ENCODE measurements around the gene SPEN.

The SPEN gene

GRCh38 chr1:15943328-15943991 is 96.0 kb downstream of the SPEN start:
- no peak for FAIRE-seq
- DNase-seq (ENCODE audit: extremely low spot score, insufficient read length, low read depth), result no peak

DNA sequence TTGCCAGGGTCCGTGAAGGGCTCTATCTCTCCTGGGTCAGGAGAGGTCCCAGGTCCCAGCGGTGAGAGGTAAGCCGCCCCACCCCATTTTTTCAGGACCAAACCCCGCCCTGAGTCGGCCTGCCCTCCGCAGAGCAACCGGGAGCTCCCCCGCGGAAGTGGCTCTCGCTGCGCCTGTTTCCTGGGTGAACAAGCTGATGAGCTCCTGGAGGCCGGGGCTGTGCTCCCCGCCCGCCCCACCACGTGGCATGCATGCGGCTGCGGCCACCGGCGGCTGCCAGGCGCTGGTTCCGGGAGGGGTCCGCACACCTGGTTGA is 96.4 kb downstream of the SPEN start:
- FAIRE-seq, result no peak
- no peak for DNase-seq (ENCODE audit: extremely low spot score, insufficient read length, low read depth)

- no peak for FAIRE-seq
Measured at GRCh38 chr1:15944308-15945010, 97.0 kb downstream of the SPEN start.

DNA sequence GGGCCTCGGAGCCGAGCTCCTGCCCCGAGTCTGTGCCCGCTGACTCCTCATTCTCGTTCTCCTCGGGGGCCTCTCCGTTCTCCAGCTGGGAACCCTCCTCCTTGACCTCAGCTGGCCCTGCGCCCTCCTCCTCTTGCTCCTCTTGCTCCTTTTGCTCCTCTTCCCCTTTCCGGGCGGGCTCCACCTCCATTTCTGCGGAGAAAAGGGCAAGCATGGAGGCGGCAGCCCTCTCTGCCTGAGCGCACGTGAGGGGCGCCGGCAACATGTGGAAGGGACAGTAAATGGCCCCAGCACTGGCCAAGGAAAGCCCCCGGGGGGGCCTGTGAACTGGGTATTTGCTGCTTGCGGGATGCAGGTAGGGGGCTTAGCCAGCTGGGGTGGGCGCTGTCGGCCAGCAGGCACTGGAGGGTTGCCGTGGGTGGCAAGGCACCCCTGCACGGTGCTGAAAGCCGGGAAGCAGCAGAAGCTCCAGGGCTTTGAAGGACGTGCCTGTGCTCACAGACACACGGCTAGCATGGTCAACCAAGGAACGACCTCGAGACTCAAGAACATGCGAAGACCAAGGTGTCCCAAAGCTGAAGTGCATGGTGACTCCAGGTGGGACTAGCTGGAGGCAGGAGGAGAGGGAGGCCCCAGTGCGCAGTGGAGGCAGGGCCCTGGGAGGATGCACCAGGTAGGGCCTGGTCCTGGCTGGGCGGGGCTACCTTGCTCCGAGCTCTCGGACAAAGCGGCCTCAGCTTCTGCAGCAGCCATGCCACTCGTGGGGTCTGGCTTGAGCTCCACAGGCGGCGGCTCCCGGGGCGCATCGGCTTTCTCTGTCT is 97.7 kb downstream of the SPEN start:
- FAIRE-seq, result no peak
- DNase-seq (ENCODE audit: extremely low spot score, insufficient read length, low read depth), result no peak

More at GRCh38 chr1:15944308-15945010, 97.0 kb downstream of the SPEN start:
- DNase-seq (ENCODE audit: extremely low spot score, insufficient read length, low read depth), result no peak

- FAIRE-seq (no peak), DNase-seq (ENCODE audit: extremely low spot score, insufficient read length, low read depth) (no peak)
Measured at GRCh38 chr1:15945832-15946448, 98.4 kb downstream of the SPEN start.

- DNase-seq (ENCODE audit: extremely low spot score, insufficient read length, low read depth) (no peak), FAIRE-seq (no peak)
Measured at GRCh38 chr1:15946571-15947381, 99.3 kb downstream of the SPEN start.

DNA sequence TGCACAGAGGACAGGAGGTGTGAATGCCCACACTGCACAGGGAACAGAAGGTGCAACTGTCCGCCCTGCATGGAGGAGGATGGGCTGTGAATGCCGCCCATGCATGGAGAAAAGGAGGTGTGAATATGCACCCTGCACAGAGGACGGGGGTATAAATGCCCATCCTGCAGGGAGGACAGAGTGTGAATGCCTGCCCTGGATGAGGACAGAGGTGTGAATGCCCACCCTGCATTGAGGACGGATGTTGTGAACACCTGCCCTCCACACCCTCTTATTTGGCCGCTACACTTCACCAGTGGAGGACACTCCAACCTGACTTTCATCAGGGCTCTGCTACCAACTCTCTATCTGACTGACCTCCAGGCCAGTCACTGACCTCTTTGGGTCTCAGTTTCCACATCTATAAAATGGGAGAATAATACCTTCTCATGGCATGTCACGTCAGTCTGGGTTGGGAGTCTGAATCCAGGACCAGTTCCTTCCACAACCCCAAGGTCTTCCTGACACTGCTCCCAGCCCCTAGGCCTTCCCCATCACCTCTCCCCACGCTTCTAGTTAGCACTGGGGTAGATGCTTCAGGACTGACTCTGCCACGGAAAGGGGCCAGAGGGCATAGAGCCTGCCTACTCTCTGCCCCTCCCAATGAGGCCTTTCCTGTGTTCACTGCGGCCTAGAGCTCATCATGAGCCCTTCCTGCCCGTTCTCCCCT is 100.0 kb downstream of the SPEN start:
- FAIRE-seq (peak; percentile 62), DNase-seq (ENCODE audit: extremely low spot score, insufficient read length, low read depth) (no peak)

DNA sequence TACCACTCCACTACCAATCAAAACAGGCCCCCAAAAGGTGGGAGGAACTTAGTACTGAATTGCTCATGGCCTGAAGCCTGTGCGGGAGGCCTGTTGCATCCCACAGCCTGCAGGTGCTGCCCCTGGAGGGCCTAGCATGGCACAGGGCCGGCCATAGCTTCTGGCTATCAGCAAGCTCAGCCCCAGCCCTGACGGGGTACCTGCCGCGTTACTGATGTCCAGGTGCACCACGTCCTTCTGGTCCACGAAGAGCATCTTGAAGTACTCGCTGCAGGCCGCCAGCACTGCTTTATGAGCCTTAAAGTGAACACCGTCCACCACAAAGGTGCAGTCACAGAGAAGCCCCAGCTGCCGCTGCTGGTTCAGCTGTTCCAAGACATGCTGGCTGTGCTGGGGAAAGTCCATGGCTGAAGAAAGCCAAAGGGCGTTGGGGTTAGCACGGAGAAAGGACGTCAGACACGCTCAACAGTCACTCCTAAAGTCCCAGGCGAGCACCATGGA is 100.6 kb downstream of the SPEN start:
- DNase-seq (ENCODE audit: extremely low spot score, insufficient read length, low read depth) (no peak), FAIRE-seq (no peak)

DNA sequence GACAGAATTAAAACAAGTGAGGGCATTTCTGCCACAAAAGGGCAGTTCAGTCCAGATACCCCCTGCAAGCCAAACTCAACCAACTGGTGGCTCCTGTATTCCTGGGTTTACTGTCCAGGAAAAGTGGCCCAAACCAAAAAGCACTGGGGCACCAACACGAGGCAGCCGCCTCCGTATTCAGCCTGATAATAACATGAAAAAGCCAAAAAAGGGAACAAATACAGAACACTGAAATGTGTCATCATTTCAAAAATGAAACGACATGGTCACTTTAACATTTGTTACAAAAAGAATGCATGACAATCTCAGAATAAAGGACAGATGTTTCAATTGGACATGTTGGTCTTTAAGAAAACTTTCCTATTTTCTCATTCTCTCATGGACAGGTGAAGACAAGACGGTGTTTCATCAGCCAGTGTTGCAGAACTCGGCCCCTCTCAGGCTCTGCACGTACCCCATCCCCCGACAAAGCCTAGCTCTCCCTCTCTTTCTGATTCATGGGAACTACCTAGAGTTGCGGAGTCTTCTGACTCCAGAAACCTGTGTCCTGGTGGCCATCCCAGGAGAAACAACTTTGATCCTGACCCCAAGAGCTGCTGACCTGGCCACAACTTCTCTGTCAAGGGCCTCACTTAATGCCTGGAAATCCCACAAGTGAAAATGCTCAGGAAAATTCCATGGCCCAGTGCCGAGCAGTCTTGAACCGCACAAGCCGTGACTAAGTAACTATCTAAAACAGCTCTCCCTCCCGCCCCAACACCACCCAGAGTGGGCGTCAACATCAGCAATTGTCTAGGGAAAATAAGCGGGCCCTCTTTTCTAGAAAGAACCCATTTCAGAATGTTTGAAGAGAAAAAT is 101.3 kb downstream of the SPEN start:
- DNase-seq (ENCODE audit: extremely low spot score, insufficient read length, low read depth), result no peak
- FAIRE-seq, result peak; percentile 78

GRCh38 chr1:15949453-15950245 is 102.1 kb downstream of the SPEN start:
- FAIRE-seq (peak; percentile 98), DNase-seq (ENCODE audit: extremely low spot score, insufficient read length, low read depth) (peak; percentile 79)

- no peak for DNase-seq (ENCODE audit: extremely low spot score, insufficient read length, low read depth)
- peak; percentile 70 for FAIRE-seq
Measured at GRCh38 chr1:15950302-15950701, 102.8 kb downstream of the SPEN start.

- no peak for FAIRE-seq
Measured at GRCh38 chr1:15950763-15951295, 103.3 kb downstream of the SPEN start.

GRCh38 chr1:15951341-15952153 is 104.0 kb downstream of the SPEN start:
- DNase-seq (ENCODE audit: extremely low spot score, insufficient read length, low read depth) (no peak), FAIRE-seq (no peak)

More at GRCh38 chr1:15950763-15951295, 103.3 kb downstream of the SPEN start:
- no peak for DNase-seq (ENCODE audit: extremely low spot score, insufficient read length, low read depth)

DNA sequence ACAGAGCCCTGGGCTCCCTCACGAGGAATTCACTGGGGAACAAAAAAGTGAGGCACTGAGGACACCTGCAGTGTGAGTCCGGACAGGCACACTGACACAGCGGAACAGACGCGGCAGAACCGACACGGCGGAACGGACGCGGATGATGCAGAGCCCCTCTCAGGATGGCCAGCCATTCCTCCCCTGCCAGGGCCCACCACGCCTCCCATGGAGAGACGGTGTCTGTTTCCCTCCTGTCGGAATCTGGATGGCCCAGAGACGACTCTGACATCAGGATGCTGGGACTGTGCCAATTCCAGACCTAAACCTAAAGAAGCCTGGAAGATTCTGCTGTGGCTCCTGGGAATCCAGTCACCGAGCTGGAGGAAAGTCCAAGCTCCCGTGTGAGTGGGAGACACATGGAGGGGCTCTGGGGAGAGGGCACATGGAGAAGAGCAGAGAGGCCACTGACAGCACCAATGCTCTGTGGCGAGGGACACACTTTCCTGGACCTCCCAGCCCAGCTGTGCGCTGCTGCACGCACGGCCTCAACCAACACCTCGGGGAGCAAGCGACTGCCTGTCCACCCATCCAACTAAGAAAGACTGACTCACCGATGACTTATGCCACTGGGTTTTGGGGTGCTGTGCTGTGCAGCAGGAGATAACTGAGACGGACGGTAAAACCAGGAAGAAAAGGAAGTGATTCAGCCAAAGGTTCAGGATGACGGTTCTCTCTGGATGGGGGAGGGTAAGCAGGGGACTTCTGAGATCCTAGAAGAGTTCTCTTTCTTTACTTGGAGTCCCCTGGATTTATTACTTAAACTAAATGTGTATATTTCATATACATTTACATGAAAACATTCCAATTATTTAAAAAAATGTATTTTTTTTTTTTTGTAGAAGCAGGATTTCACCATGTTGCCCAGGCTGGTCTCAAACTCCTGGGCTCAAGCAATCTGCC is 105.1 kb downstream of the SPEN start:
- DNase-seq (ENCODE audit: extremely low spot score, insufficient read length, low read depth) (no peak), FAIRE-seq (no peak)

DNA sequence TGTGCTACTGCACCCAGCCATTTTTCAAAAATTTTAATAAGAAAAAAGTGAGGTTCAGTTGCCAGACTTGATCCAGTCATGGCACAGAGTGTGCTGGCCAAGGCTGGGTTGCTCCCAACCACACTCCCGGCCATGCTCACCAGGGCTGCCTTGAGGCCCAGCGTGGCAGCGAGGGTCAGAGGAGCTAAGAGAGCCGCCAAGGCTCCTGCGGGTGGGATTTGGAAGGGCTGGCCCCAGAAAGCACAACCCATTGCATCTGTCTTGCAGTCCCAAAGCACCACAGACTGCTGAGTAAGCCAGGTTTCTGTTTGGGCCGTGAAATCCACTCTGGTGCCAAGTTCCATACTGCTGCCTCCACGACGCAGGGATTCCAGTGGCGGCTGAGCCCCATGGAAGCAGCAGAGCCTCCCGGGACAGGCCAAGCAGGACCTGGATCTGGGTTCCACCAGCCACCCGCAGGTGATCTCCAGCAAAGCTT is 105.8 kb downstream of the SPEN start:
- DNase-seq (ENCODE audit: extremely low spot score, insufficient read length, low read depth) (no peak), FAIRE-seq (no peak)
